ENCODE measurements around the gene RASSF8.

The RASSF8 gene

DNA sequence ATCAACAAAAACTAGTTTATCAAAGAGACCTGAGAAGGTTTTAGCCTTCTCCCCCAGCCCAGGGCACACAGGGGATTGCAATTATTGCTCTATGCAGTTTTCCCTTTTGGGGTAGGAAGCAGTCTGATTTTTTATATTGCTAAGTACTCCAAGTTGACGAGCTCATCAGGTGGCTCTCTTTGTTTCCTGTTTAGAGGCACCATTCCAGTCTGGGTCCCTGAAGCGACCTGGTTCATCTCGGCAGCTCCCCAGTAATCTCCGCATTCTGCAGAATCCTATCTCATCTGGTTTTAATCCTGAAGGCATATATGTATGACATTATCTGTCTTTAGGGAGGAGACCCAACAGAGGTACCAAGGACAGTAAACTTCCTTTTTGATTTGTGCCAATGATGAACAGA is 110.0 kb downstream of the RASSF8 start:
- no peaks in the 10 kb centered on the region for H3K27me3 ChIP-seq (ENCODE audit: insufficient read depth, low read length)

DNA sequence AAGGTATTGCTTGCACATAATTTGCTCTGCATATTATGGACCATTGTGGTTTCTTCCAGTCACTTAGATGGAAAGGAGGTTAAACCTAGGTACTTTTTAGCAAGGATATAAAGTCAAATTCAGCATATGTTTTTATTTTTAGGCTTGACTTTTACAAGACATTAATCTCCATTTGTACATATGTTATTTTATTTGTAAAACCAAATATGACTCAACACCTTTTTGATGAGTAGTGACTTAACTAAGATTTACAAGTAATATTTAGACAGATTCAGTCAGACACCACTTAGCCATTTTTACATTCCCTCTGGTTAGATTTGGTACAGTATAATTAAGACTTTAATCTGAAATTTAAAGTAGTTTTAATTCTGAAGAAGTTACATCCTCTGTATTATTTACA is 111.3 kb downstream of the RASSF8 start:
- no peak overlapping the region for H3K27ac ChIP-seq (ENCODE audit: low read length)
- H3K36me3 ChIP-seq (ENCODE audit: insufficient read depth, low read depth, low read length) = peaks cover 8% of the 10 kb centered on the region; the same call in 1 of the 2 replicates
- H3K9ac ChIP-seq (ENCODE audit: low read depth, low read length) = no peak overlapping the region
- H3K4me1 ChIP-seq (ENCODE audit: insufficient read depth, low read length) = peaks cover 16% of the 10 kb centered on the region
- no peaks in the 10 kb centered on the region for H3K9me3 ChIP-seq (ENCODE audit: insufficient read depth, low read depth, low read length)
- no peaks in the 10 kb centered on the region for H3K27me3 ChIP-seq (ENCODE audit: insufficient read depth, low read length)
- H3K4me3 ChIP-seq (ENCODE audit: low read length) = no peak overlapping the region

More for the DNA sequence above, 110.0 kb downstream of the RASSF8 start:
- Histone ChIP-seq H3K36me3 (ENCODE audit: insufficient read depth, low read depth, low read length) (peaks cover 8% of the 10 kb centered on the region; the same call in 1 of the 2 replicates), H3K27ac (ENCODE audit: low read length) (no peak overlapping the region), H3K4me1 (ENCODE audit: insufficient read depth, low read length) (peaks cover 16% of the 10 kb centered on the region), H3K9me3 (ENCODE audit: insufficient read depth, low read depth, low read length) (no peaks in the 10 kb centered on the region), H3K4me3 (ENCODE audit: low read length) (0 out of 2 replicates have a peak overlapping the region, but pooled peaks have one; percentile 15), H3K9ac (ENCODE audit: low read depth, low read length) (peak overlapping the region; percentile 29; the same call in 1 of the 2 replicates)

DNA sequence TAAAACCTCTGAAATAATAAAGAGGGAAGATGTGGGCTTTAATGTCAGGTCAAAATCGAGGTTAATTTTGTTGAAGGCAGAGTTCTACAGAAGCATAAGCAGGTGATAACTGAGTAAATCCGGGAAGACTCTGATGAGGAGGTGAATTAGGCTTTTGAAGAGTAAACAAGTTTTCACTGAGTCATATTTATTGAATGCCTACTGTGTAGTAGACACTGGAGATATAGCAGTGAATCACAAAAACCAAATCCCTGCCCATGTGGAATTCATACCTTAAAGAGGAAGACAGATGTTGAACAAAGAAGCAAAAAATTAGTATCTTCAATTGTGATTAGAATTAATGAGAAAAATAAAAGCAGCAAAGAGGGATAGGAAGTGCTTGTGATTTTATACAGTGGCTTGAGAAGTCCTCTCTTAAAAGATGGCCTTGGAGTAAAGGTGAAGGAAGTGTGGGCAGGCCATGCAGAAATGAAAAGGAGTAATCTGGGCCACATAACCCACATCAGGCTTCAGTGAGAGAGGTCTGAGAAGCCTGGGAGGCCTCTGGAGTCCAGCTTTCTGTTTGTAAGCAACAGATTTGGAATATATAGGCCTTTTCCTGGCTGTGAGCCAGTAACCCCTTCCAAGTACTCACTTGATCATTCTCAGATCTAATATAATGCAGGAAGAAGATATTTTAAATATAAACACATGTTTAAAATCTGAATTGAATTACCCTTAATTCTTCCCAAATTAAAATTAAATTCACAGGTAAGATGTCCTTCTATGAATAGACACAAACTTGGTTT is 119.6 kb downstream of the RASSF8 start:
- no peaks in the 10 kb centered on the region for H3K4me1 ChIP-seq (ENCODE audit: insufficient read depth, low read length)

DNA sequence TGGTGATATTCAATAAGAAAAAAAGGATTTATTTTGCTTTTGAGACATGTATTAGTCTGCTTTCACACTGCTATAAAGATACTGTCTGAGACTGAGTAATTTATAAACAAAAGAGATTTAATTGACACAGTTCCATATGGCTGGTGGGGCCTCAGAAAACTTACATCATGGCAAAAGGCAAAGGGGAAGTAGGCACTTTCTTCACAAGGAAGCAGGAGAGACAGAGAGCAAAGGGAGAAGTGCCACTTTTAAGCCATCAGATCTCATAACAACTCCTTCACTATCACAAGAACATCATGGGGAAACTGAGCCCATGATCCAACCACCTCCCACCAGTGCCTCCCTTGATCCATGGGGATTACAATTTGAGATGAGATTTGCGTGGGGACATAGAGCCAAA is 122.4 kb downstream of the RASSF8 start:
- no peak overlapping the region for H3K27ac ChIP-seq (ENCODE audit: low read length)
- no peaks in the 10 kb centered on the region for H3K36me3 ChIP-seq (ENCODE audit: insufficient read depth, low read depth, low read length)
- H3K4me3 ChIP-seq (ENCODE audit: low read length) = no peak overlapping the region
- no peaks in the 10 kb centered on the region for H3K4me1 ChIP-seq (ENCODE audit: insufficient read depth, low read length)
- H3K9me3 ChIP-seq (ENCODE audit: insufficient read depth, low read depth, low read length) = peaks cover 12% of the 10 kb centered on the region
- H3K27me3 ChIP-seq (ENCODE audit: insufficient read depth, low read length) = no peaks in the 10 kb centered on the region
- H3K9ac ChIP-seq (ENCODE audit: low read depth, low read length) = no peak overlapping the region

More for the DNA sequence above, 119.6 kb downstream of the RASSF8 start:
- no peaks in the 10 kb centered on the region for H3K36me3 ChIP-seq (ENCODE audit: insufficient read depth, low read depth, low read length)
- H3K9ac ChIP-seq (ENCODE audit: low read depth, low read length) = no peak overlapping the region
- no peak overlapping the region for H3K27ac ChIP-seq (ENCODE audit: low read length)
- H3K27me3 ChIP-seq (ENCODE audit: insufficient read depth, low read length) = no peaks in the 10 kb centered on the region
- peaks cover 12% of the 10 kb centered on the region for H3K9me3 ChIP-seq (ENCODE audit: insufficient read depth, low read depth, low read length)
- no peak overlapping the region for H3K4me3 ChIP-seq (ENCODE audit: low read length)

DNA sequence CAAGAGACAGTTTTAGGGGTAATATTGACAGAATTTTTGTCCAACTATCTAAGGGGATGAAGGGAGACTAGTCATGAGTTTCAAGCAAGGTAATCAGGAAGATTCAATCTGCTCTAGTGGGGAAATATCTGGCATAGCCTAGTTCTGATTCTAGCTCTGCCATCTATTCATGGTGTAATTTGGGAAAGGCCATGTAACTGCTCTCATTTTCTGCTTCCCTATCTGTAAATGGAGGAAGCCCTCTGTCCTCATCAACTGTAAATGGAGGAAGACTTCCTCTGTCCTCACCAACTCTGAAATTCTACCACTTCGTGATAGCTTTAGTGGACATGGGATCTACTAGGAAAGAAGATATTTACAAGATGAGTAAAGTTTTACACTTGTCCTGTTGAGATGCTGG is 128.5 kb downstream of the RASSF8 start:
- no peak overlapping the region for H3K4me3 ChIP-seq (ENCODE audit: low read length)
- no peak overlapping the region for H3K27ac ChIP-seq (ENCODE audit: low read length)
- H3K9ac ChIP-seq (ENCODE audit: low read depth, low read length) = no peak overlapping the region
- no peaks in the 10 kb centered on the region for H3K36me3 ChIP-seq (ENCODE audit: insufficient read depth, low read depth, low read length)
- no peaks in the 10 kb centered on the region for H3K27me3 ChIP-seq (ENCODE audit: insufficient read depth, low read length)
- H3K4me1 ChIP-seq (ENCODE audit: insufficient read depth, low read length) = 0 out of 2 replicates have a peak, but pooled peaks cover 3% of the 10 kb centered on the region
- peaks cover 7% of the 10 kb centered on the region for H3K9me3 ChIP-seq (ENCODE audit: insufficient read depth, low read depth, low read length)

DNA sequence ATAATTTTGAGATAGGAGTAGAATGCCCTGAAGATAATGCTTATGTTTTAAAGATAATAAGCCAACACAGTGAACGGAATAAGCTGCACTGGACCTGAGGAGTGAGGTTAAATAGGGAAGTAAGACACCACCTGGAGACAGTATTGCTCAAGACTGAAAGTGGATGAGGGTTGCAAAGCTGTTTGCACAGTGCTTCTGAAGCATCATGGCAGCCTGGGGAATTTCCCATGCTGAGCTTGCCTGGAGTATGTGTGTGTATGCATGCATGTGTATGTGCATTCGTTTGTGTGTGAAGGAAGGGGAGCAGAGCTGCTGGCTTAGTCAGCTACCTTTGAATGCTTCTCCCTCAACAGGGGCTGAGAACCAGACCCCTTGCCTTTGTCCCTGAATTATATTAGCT is 130.5 kb downstream of the RASSF8 start:
- Histone ChIP-seq H3K36me3 (ENCODE audit: insufficient read depth, low read depth, low read length) (no peaks in the 10 kb centered on the region), H3K27me3 (ENCODE audit: insufficient read depth, low read length) (no peaks in the 10 kb centered on the region), H3K4me3 (ENCODE audit: low read length) (no peak overlapping the region), H3K9ac (ENCODE audit: low read depth, low read length) (no peak overlapping the region), H3K4me1 (ENCODE audit: insufficient read depth, low read length) (0 out of 2 replicates have a peak, but pooled peaks cover 3% of the 10 kb centered on the region), H3K9me3 (ENCODE audit: insufficient read depth, low read depth, low read length) (no peaks in the 10 kb centered on the region), H3K27ac (ENCODE audit: low read length) (no peak overlapping the region)

DNA sequence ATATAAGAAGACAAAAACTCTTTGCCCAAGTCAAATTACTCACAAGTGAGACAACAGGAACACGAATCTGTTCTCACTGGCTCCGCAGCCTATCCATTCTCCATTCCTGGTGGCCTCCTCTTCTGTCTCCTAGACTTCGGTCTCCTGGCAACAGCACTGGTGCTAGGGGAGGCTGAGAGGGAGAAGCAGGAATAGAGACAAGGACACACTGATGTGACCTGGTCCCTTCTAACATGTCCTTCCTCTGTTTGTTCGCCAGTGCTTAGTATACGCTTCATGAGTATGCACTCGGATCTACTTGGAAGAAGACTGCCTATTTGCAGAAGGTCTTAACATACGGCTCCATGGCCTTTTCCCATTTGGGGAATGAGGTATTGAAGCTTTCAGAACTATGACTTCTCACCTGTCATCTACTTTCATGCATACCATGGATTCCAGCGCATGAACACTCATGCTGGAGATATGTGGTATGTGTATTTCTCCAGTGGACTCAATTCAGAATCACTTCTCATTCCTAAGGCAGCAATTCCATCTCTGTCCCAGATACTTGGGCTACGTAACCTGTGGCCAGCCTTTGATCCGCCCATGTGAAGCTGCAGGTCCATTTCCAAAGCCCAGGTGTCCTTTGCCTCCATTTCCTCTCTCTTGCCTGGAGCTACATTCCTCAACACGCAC is 132.5 kb downstream of the RASSF8 start:
- H3K9me3 ChIP-seq (ENCODE audit: insufficient read depth, low read depth, low read length) = no peaks in the 10 kb centered on the region
- no peaks in the 10 kb centered on the region for H3K36me3 ChIP-seq (ENCODE audit: insufficient read depth, low read depth, low read length)
- H3K27me3 ChIP-seq (ENCODE audit: insufficient read depth, low read length) = no peaks in the 10 kb centered on the region
- H3K27ac ChIP-seq (ENCODE audit: low read length) = no peak overlapping the region
- H3K9ac ChIP-seq (ENCODE audit: low read depth, low read length) = no peak overlapping the region
- H3K4me1 ChIP-seq (ENCODE audit: insufficient read depth, low read length) = 0 out of 2 replicates have a peak, but pooled peaks cover 3% of the 10 kb centered on the region
- no peak overlapping the region for H3K4me3 ChIP-seq (ENCODE audit: low read length)

DNA sequence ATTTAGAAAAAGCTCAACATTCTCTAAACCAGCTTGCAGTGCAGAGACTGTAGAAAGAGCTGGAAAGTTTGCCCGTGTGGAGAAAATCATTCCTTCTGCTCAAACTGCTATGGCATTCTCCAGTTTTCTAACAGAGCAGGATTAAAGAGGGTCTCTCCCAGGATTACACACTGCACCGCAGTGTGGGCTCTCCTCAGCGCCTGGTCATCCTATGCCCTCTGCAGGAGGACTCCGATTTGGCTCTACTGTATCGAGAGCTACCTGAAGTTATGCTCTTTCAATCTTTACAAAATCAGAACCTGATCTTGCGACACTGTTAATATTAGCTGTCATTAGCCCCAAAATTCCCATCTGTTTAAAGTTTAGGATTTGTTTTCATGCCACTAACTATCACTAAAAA is 133.3 kb downstream of the RASSF8 start:
- H3K9ac ChIP-seq (ENCODE audit: low read depth, low read length) = no peak overlapping the region
- H3K36me3 ChIP-seq (ENCODE audit: insufficient read depth, low read depth, low read length) = no peaks in the 10 kb centered on the region
- no peaks in the 10 kb centered on the region for H3K27me3 ChIP-seq (ENCODE audit: insufficient read depth, low read length)
- H3K27ac ChIP-seq (ENCODE audit: low read length) = no peak overlapping the region
- no peak overlapping the region for H3K4me3 ChIP-seq (ENCODE audit: low read length)
- 0 out of 2 replicates have a peak, but pooled peaks cover 3% of the 10 kb centered on the region for H3K4me1 ChIP-seq (ENCODE audit: insufficient read depth, low read length)
- no peaks in the 10 kb centered on the region for H3K9me3 ChIP-seq (ENCODE audit: insufficient read depth, low read depth, low read length)

DNA sequence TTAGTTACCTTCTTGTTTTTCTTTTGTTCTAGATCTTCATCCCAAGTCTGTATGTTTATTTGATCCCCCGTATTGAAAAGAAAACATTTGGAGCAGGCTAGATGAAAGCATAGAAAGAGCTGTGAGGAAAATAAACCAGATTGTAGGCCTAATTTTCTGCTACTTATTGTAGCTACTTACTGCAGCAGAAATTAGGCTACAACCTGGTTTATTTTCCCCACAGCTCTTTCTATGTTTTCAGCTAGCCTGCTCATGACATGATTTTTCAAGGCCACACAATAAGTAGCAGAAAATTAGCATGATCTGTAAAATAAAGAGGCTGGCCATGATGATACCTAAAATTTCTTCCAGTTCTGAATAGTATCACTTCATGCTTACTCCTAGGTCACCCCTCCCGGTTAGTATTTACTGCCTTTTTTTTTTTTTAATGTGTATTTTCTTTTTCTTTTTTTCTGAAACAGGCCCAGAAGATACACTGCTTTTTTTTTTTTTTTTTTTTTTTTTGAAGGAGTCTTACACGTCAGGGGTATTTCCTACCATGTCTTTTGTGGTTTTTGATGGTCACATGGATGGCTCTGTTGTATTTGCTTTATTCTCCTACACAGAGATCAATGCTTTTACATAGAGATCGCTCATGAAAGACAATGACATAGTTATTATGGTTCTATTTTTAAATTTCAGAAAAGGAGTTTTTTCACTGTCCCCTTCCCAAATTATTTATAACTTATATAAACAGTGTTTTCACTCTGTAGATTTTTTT is 134.0 kb downstream of the RASSF8 start:
- Histone ChIP-seq H3K4me3 (ENCODE audit: low read length) (no peak overlapping the region), H3K36me3 (ENCODE audit: insufficient read depth, low read depth, low read length) (no peaks in the 10 kb centered on the region), H3K27me3 (ENCODE audit: insufficient read depth, low read length) (no peaks in the 10 kb centered on the region), H3K27ac (ENCODE audit: low read length) (no peak overlapping the region), H3K4me1 (ENCODE audit: insufficient read depth, low read length) (0 out of 2 replicates have a peak, but pooled peaks cover 3% of the 10 kb centered on the region), H3K9me3 (ENCODE audit: insufficient read depth, low read depth, low read length) (no peaks in the 10 kb centered on the region), H3K9ac (ENCODE audit: low read depth, low read length) (no peak overlapping the region)

DNA sequence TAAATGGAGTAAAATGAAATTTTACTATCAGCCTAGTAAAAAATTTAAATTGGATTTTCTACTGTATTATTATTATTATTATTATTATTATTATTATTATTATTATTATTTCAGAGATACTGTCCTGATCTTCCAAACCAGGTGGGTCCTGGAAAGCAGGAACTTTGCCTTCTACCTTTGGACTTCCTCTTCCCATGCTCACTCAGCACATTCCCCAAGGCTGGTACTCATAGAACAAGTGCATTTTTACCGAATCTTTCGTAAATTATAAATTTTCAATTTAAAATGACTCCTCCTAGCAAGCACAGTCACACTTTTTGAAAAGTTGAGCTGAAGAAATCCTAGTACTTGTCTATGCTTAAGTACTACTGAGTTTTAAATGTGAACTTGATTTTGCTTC is 136.7 kb downstream of the RASSF8 start:
- no peaks in the 10 kb centered on the region for H3K9me3 ChIP-seq (ENCODE audit: insufficient read depth, low read depth, low read length)
- no peak overlapping the region for H3K9ac ChIP-seq (ENCODE audit: low read depth, low read length)
- H3K4me1 ChIP-seq (ENCODE audit: insufficient read depth, low read length) = 0 out of 2 replicates have a peak, but pooled peaks cover 3% of the 10 kb centered on the region
- H3K27ac ChIP-seq (ENCODE audit: low read length) = no peak overlapping the region
- H3K36me3 ChIP-seq (ENCODE audit: insufficient read depth, low read depth, low read length) = no peaks in the 10 kb centered on the region
- no peak overlapping the region for H3K4me3 ChIP-seq (ENCODE audit: low read length)
- no peaks in the 10 kb centered on the region for H3K27me3 ChIP-seq (ENCODE audit: insufficient read depth, low read length)

DNA sequence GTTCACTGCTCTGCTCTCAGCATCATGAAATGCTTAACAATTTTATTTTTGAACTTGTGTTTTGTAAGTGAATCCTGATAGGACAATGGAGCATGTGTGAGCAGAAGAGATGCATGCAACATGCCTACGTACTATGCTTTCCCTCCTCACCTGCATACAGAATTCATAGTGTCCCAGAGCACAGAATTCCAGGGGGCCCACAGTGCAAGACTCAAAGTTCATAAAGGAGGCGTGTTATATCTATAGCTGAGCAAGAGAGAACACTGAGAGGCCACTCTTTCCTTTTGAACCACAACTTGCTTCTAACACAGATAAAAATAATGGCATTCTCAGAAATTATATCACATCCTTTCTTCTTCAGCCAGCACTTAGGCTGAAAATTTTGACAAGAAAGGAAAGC is 137.6 kb downstream of the RASSF8 start:
- Histone ChIP-seq H3K9me3 (ENCODE audit: insufficient read depth, low read depth, low read length) (no peaks in the 10 kb centered on the region), H3K4me1 (ENCODE audit: insufficient read depth, low read length) (0 out of 2 replicates have a peak, but pooled peaks cover 2% of the 10 kb centered on the region), H3K9ac (ENCODE audit: low read depth, low read length) (no peak overlapping the region), H3K27ac (ENCODE audit: low read length) (no peak overlapping the region), H3K4me3 (ENCODE audit: low read length) (no peak overlapping the region), H3K27me3 (ENCODE audit: insufficient read depth, low read length) (no peaks in the 10 kb centered on the region), H3K36me3 (ENCODE audit: insufficient read depth, low read depth, low read length) (no peaks in the 10 kb centered on the region)

Data from iPS-20b (cell line).